ENCODE results near the gene MRPL20.
A peak's percentile ranks its signal among the peaks of the same experiment; 100 is the strongest.

MRPL20 gene

GRCh38 chr1:1361233-1361981 lies 45.7 kb downstream of the MRPL20 start:
- H3K4me3 ChIP-seq (ENCODE audit: low read length): no peak overlapping the region
- H2AFZ ChIP-seq (ENCODE audit: low read depth, low read length): no peak overlapping the region
- no peaks in the 10 kb centered on the region for H3K27me3 ChIP-seq (ENCODE audit: insufficient read depth, low read length)
- peaks cover 41% of the 10 kb centered on the region for H3K4me1 ChIP-seq (ENCODE audit: insufficient read depth, low read length)
- H3K36me3 ChIP-seq (ENCODE audit: insufficient read depth, low read length): no peaks in the 10 kb centered on the region
- H3K9me3 ChIP-seq (ENCODE audit: low read length): peaks cover under 1% of the 10 kb centered on the region

DNA sequence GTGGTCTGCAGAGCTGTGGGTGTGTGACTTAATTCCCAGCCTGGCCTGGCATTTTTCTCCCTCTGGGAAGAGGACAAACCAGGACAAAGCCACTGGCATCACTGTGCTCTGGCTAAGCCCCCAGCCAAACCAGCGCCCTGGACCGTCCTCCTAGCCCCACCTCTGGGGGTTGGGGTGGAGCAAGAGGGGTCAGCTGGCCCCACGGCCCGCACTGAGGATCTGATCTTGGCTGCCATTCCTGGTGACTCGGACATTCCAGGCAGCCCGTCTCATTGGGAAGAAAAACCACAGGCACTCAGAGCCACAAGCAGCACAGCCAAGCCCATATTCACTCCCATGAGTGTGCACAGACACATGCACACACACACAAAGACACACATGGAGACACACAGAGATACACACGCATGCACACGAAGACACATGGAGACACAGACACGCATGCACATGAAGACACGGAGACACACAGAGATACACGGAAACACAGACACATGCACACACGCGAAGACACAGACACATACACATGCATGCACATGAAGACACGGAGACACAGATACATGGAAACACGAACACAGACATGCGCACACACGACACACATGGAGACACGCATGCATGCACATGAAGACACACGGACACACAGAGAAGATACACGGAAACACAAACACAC lies 46.5 kb downstream of the MRPL20 start:
- no peaks in the 10 kb centered on the region for H3K9me3 ChIP-seq (ENCODE audit: low read length)
- H3K36me3 ChIP-seq (ENCODE audit: insufficient read depth, low read length): no peaks in the 10 kb centered on the region
- H3K4me1 ChIP-seq (ENCODE audit: insufficient read depth, low read length): peaks cover 41% of the 10 kb centered on the region
- no peaks in the 10 kb centered on the region for H3K27me3 ChIP-seq (ENCODE audit: insufficient read depth, low read length)
- no peak overlapping the region for H3K4me3 ChIP-seq (ENCODE audit: low read length)
- H2AFZ ChIP-seq (ENCODE audit: low read depth, low read length): no peak overlapping the region

DNA sequence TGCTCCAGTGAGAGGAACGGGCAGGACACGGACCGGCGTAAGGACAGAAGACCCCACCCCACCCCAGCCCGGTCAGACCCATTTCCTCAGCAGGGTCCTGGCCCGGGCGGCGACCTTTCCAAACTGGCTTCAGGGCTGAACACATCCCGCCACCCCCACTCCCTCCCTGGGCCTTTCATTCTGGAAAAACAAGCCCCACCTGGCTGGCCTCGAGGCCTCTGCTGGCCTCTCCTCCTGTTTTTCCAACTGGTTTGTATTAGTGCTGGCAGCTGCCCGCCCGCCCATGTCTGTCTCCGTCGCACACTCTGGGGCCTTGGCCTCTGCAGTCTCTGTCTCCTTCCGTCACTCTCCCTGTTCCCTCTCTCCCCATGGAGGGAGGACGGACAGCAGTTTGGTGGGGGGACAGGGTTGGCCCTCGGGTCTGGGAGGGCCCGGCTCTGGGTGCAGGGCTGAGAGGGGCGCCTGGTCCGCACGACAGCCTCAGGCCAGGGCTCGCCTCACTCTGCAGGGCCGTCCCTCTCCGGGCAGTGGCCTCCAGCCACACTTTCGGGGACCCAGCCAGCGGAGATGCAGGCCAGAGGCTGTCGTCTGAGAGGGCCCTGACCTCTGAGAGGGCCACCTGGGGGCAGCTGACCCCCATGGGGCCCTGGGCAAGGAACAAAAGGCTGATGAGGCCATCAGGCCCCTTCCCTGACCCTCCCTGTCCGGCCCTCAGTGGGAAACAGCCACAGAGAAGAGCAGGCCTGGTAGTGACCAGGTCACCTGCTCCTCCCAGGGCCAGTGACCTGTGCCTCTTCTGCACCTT lies 47.2 kb downstream of the MRPL20 start:
- Histone ChIP-seq H3K4me1 (ENCODE audit: insufficient read depth, low read length) (peaks cover 41% of the 10 kb centered on the region), H3K36me3 (ENCODE audit: insufficient read depth, low read length) (no peaks in the 10 kb centered on the region), H2AFZ (ENCODE audit: low read depth, low read length) (no peak overlapping the region), H3K9me3 (ENCODE audit: low read length) (no peaks in the 10 kb centered on the region), H3K4me3 (ENCODE audit: low read length) (no peak overlapping the region), H3K27me3 (ENCODE audit: insufficient read depth, low read length) (no peaks in the 10 kb centered on the region)

DNA sequence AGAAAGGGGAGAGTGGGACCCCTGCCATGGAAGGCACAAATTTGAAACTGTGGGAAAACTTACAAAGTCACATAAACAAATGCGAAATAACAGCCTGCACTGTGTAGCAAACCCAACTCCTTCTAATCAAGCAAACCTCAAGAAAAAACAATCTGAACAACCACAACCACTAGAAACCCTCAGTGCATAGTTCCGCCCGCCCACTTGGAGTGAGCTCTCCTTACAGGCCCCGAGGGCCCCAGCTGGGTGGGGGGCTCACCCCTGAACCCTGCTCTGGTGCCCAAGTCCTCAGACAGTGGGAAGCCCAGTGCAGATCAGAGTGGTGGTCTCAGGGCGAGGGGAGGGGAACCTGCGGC lies 47.8 kb downstream of the MRPL20 start:
- Histone ChIP-seq H3K36me3 (ENCODE audit: insufficient read depth, low read length) (no peaks in the 10 kb centered on the region), H3K4me3 (ENCODE audit: low read length) (no peak overlapping the region), H3K27me3 (ENCODE audit: insufficient read depth, low read length) (no peaks in the 10 kb centered on the region), H2AFZ (ENCODE audit: low read depth, low read length) (no peak overlapping the region), H3K9me3 (ENCODE audit: low read length) (no peaks in the 10 kb centered on the region), H3K4me1 (ENCODE audit: insufficient read depth, low read length) (peaks cover 41% of the 10 kb centered on the region)

- Histone ChIP-seq H3K27me3 (ENCODE audit: insufficient read depth, low read length) (no peaks in the 10 kb centered on the region), H3K4me1 (ENCODE audit: insufficient read depth, low read length) (peaks cover 42% of the 10 kb centered on the region), H3K9me3 (ENCODE audit: low read length) (no peaks in the 10 kb centered on the region), H3K36me3 (ENCODE audit: insufficient read depth, low read length) (no peaks in the 10 kb centered on the region), H3K4me3 (ENCODE audit: low read length) (peak within 1 kb of the TSS; percentile 50), H2AFZ (ENCODE audit: low read depth, low read length) (no peak within 1 kb of the TSS)
Observed at GRCh38 chr1:1358433-1359271, 48.4 kb downstream of the MRPL20 start, which contains the start of gene MXRA8. MXRA8 (minus strand) TSS chr1:1358555; CDS start chr1:1358504, 51 bp downstream.

DNA sequence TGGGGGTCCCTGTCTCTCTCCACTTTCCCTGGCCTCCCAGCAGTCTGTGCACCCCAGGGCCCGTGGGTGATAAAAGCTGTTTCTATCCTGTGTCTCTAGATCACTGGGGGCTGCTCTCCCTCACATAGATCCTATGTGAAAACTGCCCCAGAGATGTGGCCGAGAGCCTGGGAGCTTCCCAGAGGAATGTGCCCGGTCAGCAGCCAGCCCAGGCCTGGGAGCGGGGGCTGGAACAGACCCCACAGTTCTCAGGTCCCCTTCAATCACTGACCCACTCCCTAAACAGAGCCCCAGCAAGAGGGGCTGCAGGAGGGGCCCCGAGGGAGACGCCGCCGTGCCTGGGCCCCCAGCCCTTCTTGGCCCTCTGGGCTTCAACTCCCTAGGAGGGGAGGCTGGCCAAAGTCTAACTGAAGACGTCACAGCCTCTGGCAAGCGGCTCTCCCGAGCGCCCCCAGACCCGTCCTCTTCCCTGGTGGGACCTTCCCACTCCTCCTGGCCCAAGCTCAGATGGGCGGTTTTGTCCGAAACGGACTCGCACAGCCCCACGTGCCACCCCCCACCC lies 49.1 kb downstream of the MRPL20 start:
- Histone ChIP-seq H2AFZ (ENCODE audit: low read depth, low read length) (no peak overlapping the region), H3K4me1 (ENCODE audit: insufficient read depth, low read length) (peaks cover 44% of the 10 kb centered on the region), H3K27me3 (ENCODE audit: insufficient read depth, low read length) (no peaks in the 10 kb centered on the region), H3K9me3 (ENCODE audit: low read length) (no peaks in the 10 kb centered on the region), H3K36me3 (ENCODE audit: insufficient read depth, low read length) (no peaks in the 10 kb centered on the region), H3K4me3 (ENCODE audit: low read length) (peak overlapping the region; percentile 50)

DNA sequence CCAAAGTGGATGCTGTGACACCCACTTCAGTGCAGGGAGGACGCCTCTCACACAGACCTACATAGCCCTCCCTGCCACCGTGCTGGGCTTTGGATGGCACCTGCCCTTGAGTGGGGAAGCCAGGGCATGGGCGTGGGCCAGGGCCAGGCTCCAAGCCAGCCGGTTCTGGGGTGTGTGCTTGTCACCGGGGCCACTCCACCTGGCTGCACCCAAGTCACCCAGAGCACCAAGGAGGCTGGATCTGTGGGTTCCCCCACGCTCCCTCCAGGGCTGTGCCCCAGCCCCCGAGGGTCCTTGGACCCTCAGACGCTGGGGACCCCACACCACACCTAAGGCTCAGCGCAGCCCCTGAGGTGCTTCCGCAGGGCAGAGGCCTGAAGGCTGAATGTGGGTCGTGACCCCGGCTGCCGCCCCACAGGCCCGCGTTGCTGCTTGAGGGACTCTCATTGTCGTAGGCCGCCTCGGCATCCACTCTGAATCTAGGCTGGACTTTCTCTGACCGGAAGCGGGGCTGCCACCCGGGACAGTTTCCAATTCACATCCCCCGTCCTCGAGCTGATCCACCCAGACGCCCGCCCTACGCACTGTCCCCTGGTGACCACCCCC lies 50.2 kb downstream of the MRPL20 start:
- H3K4me3 ChIP-seq (ENCODE audit: low read length): peak overlapping the region; percentile 50
- H2AFZ ChIP-seq (ENCODE audit: low read depth, low read length): no peak overlapping the region
- H3K27me3 ChIP-seq (ENCODE audit: insufficient read depth, low read length): no peaks in the 10 kb centered on the region
- no peaks in the 10 kb centered on the region for H3K9me3 ChIP-seq (ENCODE audit: low read length)
- H3K36me3 ChIP-seq (ENCODE audit: insufficient read depth, low read length): no peaks in the 10 kb centered on the region
- H3K4me1 ChIP-seq (ENCODE audit: insufficient read depth, low read length): peaks cover 48% of the 10 kb centered on the region

DNA sequence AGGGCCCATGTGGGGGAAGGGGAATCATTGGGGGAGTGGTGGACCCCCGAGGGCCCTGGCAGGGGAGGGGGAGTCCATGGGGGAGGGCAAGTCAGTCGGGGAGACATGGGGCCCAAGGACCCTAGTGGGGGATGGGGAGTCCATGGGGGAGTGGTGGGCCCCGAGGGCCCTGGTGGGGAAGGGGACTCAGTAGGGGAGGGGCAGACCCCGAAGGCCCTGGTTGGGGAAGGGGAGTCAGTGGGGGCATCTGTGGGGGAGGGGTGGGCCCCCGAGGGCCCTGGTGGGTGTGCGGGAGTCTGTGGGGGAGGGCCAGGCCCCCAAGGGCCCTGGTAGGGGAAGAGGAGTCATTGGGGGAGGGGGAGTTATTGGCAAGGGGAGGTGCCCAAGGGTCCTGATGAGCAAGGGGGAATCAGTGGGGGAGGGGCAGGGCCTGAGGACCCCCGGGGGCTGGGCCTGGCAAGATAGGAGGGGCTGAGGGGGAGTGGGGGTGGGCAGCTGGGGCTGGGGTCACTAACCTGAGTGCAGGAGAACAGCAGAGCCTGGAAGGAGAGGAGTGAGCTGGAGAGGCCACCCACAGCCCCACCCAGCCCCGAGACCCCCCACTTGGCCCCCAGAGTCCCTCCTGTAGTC lies 50.8 kb downstream of the MRPL20 start:
- Histone ChIP-seq H3K36me3 (ENCODE audit: insufficient read depth, low read length) (no peaks in the 10 kb centered on the region), H3K27me3 (ENCODE audit: insufficient read depth, low read length) (no peaks in the 10 kb centered on the region), H3K4me3 (ENCODE audit: low read length) (no peak overlapping the region), H2AFZ (ENCODE audit: low read depth, low read length) (no peak overlapping the region), H3K4me1 (ENCODE audit: insufficient read depth, low read length) (peaks cover 53% of the 10 kb centered on the region), H3K9me3 (ENCODE audit: low read length) (no peaks in the 10 kb centered on the region)

DNA sequence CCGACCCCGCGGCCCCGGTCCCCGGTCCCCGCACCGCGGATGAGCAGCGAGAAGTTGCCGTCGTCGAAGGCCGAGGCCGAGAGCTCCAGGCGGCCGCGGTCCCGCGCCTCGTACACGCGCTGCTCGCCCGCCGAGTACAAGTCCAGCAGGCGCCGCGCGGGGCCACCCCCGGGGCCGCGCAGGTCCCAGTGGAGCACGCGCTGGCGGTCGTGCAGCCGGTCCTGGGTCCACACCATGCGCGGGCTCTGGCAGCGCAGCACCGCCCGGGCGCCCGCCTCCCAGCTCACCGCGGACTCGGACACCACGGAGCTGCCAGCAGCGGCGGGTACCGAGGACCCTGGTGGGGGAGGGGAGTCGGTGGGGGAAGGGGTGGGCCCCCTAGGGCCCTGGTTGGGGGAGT lies 51.7 kb downstream of the MRPL20 start:
- H3K4me3 ChIP-seq (ENCODE audit: low read length): no peak overlapping the region

GRCh38 chr1:1354271-1355247 lies 52.5 kb downstream of the MRPL20 start:
- no peaks in the 10 kb centered on the region for H3K9me3 ChIP-seq (ENCODE audit: low read length)
- H2AFZ ChIP-seq (ENCODE audit: low read depth, low read length): no peak overlapping the region
- H3K27me3 ChIP-seq (ENCODE audit: insufficient read depth, low read length): no peaks in the 10 kb centered on the region
- H3K4me1 ChIP-seq (ENCODE audit: insufficient read depth, low read length): peaks cover 38% of the 10 kb centered on the region
- H3K4me3 ChIP-seq (ENCODE audit: low read length): no peak overlapping the region
- H3K36me3 ChIP-seq (ENCODE audit: insufficient read depth, low read length): no peaks in the 10 kb centered on the region

More for the DNA sequence above, 51.7 kb downstream of the MRPL20 start:
- H3K36me3 ChIP-seq (ENCODE audit: insufficient read depth, low read length): no peaks in the 10 kb centered on the region
- no peaks in the 10 kb centered on the region for H3K27me3 ChIP-seq (ENCODE audit: insufficient read depth, low read length)
- H3K4me1 ChIP-seq (ENCODE audit: insufficient read depth, low read length): peaks cover 47% of the 10 kb centered on the region
- no peak overlapping the region for H2AFZ ChIP-seq (ENCODE audit: low read depth, low read length)
- no peaks in the 10 kb centered on the region for H3K9me3 ChIP-seq (ENCODE audit: low read length)

Data from neuron (in vitro differentiated cells).